Stimulated activated CD4-positive, alpha-beta T cell treated with anti-CD3 and anti-CD28 coated beads, Interleukin-2, amount 100 ng/mL, for 4 hours (primary cell): ENCODE data around the gene DCAF17.
A peak's percentile ranks its signal among the peaks of the same experiment; 100 is the strongest.
"Not testable (repeated sequence)": the region's sequence is repeated elsewhere in the genome, so short reads cannot be mapped to it uniquely, and the experiment has no call there.

ENCODE experiments used
- DNase-seq: peaks from one replicate; pipeline ENCODE4 v3.0.0-alpha.2; 2020; ENCODE audit warnings: low read depth

The DCAF17 gene

GRCh38 chr2:171411214-171411613, 22.8 kb upstream of the DCAF17 start:
- no peak for DNase-seq

- no peak for DNase-seq
These were observed 22.1 kb upstream of the DCAF17 start for GRCh38 chr2:171411791-171412483.

GRCh38 chr2:171412571-171413175, 21.4 kb upstream of the DCAF17 start:
- no peak for DNase-seq

- DNase-seq: not testable (repeated sequence)
These were observed 19.4 kb upstream of the DCAF17 start for GRCh38 chr2:171414645-171415044.

GRCh38 chr2:171416009-171416926, 17.8 kb upstream of the DCAF17 start:
- DNase-seq: peak; percentile 78

GRCh38 chr2:171419333-171419732, 14.7 kb upstream of the DCAF17 start:
- DNase-seq: no peak

- DNase-seq: no peak
These were observed 13.1 kb upstream of the DCAF17 start for GRCh38 chr2:171420728-171421563.

- not testable (repeated sequence) for DNase-seq
These were observed 11.1 kb upstream of the DCAF17 start for GRCh38 chr2:171422710-171423495.

GRCh38 chr2:171430516-171431410, 3.3 kb upstream of the DCAF17 start:
- no peak for DNase-seq

GRCh38 chr2:171431677-171432167, 2.3 kb upstream of the DCAF17 start:
- DNase-seq: no peak

GRCh38 chr2:171432206-171432968, 1.6 kb upstream of the DCAF17 start:
- DNase-seq: no peak

- peak; percentile 46 for DNase-seq
These were observed 860 bp upstream of the DCAF17 start for GRCh38 chr2:171432969-171433762.

GRCh38 chr2:171433763-171434012, 338 bp upstream of the DCAF17 start, which contains the start of gene METTL8:
METTL8 (minus strand) TSS chr2:171433990; CDS start chr2:171392185, 41,805 bp downstream.
- DNase-seq: no peak

GRCh38 chr2:171436307-171436706, 2.3 kb downstream of the DCAF17 start:
- no peak for DNase-seq

GRCh38 chr2:171441470-171441869, 7.4 kb downstream of the DCAF17 start:
- no peak for DNase-seq

- no peak for DNase-seq
These were observed 13.6 kb downstream of the DCAF17 start for GRCh38 chr2:171447675-171448074.

GRCh38 chr2:171451074-171451473, 17.0 kb downstream of the DCAF17 start:
- DNase-seq: no peak

- no peak for DNase-seq
These were observed 18.7 kb downstream of the DCAF17 start for GRCh38 chr2:171452773-171453172.
